AG04450 (cell line): Measurements from ENCODE around the gene NIT2. TPM values are rescaled to one million over a fixed set of nuclear protein-coding genes. Genes with fewer than 3 reads are reported as not detected.

Experiments
- CTCF ChIA-PET: fragments of 300-600, 350-600 bp; formaldehyde crosslinking; extraction: SDS; loops from one replicate; lab custom pipeline; 2022; ENCODE audit warnings: antibody characterized with exemption, inconsistent platforms; lab: Charles Lee
- POLR2A ChIA-PET: fragments of 350-600 bp; formaldehyde crosslinking; extraction: SDS; loops from one replicate; lab custom pipeline; 2021; ENCODE audit warnings: antibody characterized with exemption, inconsistent platforms; lab: Yijun Ruan, JAX
- DNase-seq: peaks from one replicate; pipeline ENCODE4 v3.0.0-alpha.2; 2011; ENCODE audit warnings: low read depth, low spot score
- H3K27ac ChIP-seq: one replicate; pipeline ENCODE4 v1.5.1; 2012; ENCODE audit warnings: low read depth, low read length, control low read depth
- H3K27me3 ChIP-seq: one replicate; pipeline ENCODE4 v1.6.0; 2012; ENCODE audit warnings: low read length; ENCODE audit not compliant: control insufficient read depth, insufficient read depth
- H3K4me3 ChIP-seq: 2 replicates; pipeline ENCODE4 v1.5.1; 2011; ENCODE audit warnings: mild to moderate bottlenecking, low read depth, low read length, control low read depth
- H3K9me3 ChIP-seq: 2 replicates; pipeline ENCODE4 v1.5.1; 2012; ENCODE audit warnings: low read length; ENCODE audit not compliant: control insufficient read depth, insufficient read depth
- CTCF ChIP-seq: IDR thresholded peaks from 2 replicates; pipeline ENCODE4 v1.5.1; 2011; ENCODE audit warnings: low read depth, low read length, control low read depth, inconsistent platforms
- polyA plus RNA-seq: library from polyadenylated mRNA; depleted of rRNA; stranded (reverse); fragments of >200 nt; gene quantifications from 2 replicates; pipeline ENCODE4 v1.2.3, GENCODE V29; 2011

The NIT2 gene
- polyA plus RNA-seq, 1 experiment = 60.9 TPM

GRCh38 chr3:100359035-100359434 lies 24.5 kb downstream of the NIT2 start:
- H3K27me3 ChIP-seq = no peaks in the 10 kb centered on the region
- no peaks in the 10 kb centered on the region for H3K9me3 ChIP-seq
- ChIA-PET POLR2A (no interaction called here), CTCF (no interaction called here)
- H3K4me3 ChIP-seq = no peak overlapping the region
- no peak for DNase-seq
- H3K27ac ChIP-seq = no peak overlapping the region
- TF ChIP-seq CTCF = no peak

- CTCF ChIA-PET = no interaction called here
- Histone ChIP-seq H3K27me3 (no peaks in the 10 kb centered on the region), H3K27ac (no peak overlapping the region), H3K4me3 (no peak overlapping the region), H3K9me3 (no peaks in the 10 kb centered on the region)
- no peak for TF ChIP-seq CTCF
- DNase-seq = no peak
- POLR2A ChIA-PET = no interaction called here
Observed at GRCh38 chr3:100360757-100361496, 26.4 kb downstream of the NIT2 start.

- TF ChIP-seq CTCF = no peak
- no peak for DNase-seq
- no peaks in the 10 kb centered on the region for H3K27me3 ChIP-seq
- no peak overlapping the region for H3K27ac ChIP-seq
- CTCF ChIA-PET = no interaction called here
- H3K9me3 ChIP-seq = no peaks in the 10 kb centered on the region
- POLR2A ChIA-PET = no interaction called here
- H3K4me3 ChIP-seq = no peak overlapping the region
Observed at GRCh38 chr3:100361897-100362296, 27.3 kb downstream of the NIT2 start.

GRCh38 chr3:100364421-100364820 lies 29.9 kb downstream of the NIT2 start:
- no peak overlapping the region for H3K4me3 ChIP-seq
- POLR2A ChIA-PET = no interaction called here
- no peak for DNase-seq
- H3K27me3 ChIP-seq = no peaks in the 10 kb centered on the region
- CTCF ChIA-PET = interaction anchor here (0.9 kb wide), 1 partner anchor 225 kb away, joined by 3 read pairs; no protein-coding TSS in a partner anchor
- no peak overlapping the region for H3K27ac ChIP-seq
- no peaks in the 10 kb centered on the region for H3K9me3 ChIP-seq
- TF ChIP-seq CTCF = no peak

- ChIA-PET CTCF (interaction anchor here (1.2 kb wide), 1 partner anchor 97 kb away, joined by 3 read pairs; no protein-coding TSS in a partner anchor), POLR2A (no interaction called here)
- no peak for DNase-seq
- H3K4me3 ChIP-seq = no peak overlapping the region
- no peak overlapping the region for H3K27ac ChIP-seq
- H3K27me3 ChIP-seq = no peaks in the 10 kb centered on the region
- no peak for TF ChIP-seq CTCF
- H3K9me3 ChIP-seq = no peaks in the 10 kb centered on the region
Observed at GRCh38 chr3:100366424-100366823, 31.9 kb downstream of the NIT2 start.
